OCI-LY7 (cell line): ENCODE results near the gene USH1G. TPM values are rescaled to one million over a fixed set of nuclear protein-coding genes. Genes with fewer than 3 reads are reported as not detected.

Experiments used
- BruUV-seq: library from RNA; stranded (reverse); fragments of 400-500 nt; replicated peaks from 2 replicates; lab custom pipeline; 2021; lab: Mats Ljungman, UMichigan
- CTCF ChIA-PET: fragments of 300-600 bp; sonication (Branson Sonifier 250); formaldehyde crosslinking; loops from one replicate; lab custom pipeline; 2022; ENCODE audit warnings: antibody characterized with exemption; ENCODE audit not compliant: unreplicated experiment; lab: Charles Lee
- POLR2A ChIA-PET: fragments of 300-600 bp; sonication (Branson Sonifier 250); formaldehyde crosslinking; loops from one replicate; lab custom pipeline; 2022; ENCODE audit warnings: antibody characterized with exemption; lab: Charles Lee
- DNase-seq: peaks from one replicate; pipeline ENCODE4 v3.0.0-alpha.2; 2015; ENCODE audit warnings: low spot score
- H2AFZ ChIP-seq: fragments of 200-600 bp; sonication (generic), shearing (Covaris generic); 2 replicates; pipeline ENCODE4 v1.6.1; 2014; ENCODE audit warnings: mild to moderate bottlenecking, antibody characterized with exemption, low read length, moderate library complexity
- H3K27ac ChIP-seq: fragments of 200-600 bp; sonication (generic); 2 replicates; pipeline ENCODE4 v1.5.1; 2014; ENCODE audit warnings: mixed run types, low read depth, mild to moderate bottlenecking, moderate library complexity, low read length, inconsistent platforms; ENCODE audit not compliant: poor library complexity, severe bottlenecking
- H3K36me3 ChIP-seq: fragments of 200-600 bp; sonication (generic); 2 replicates; pipeline ENCODE4 v1.6.1; 2014; ENCODE audit warnings: mild to moderate bottlenecking, antibody characterized with exemption, low read length, moderate library complexity, mixed read lengths; ENCODE audit not compliant: insufficient read depth
- H3K4me1 ChIP-seq: fragments of 200-600 bp; sonication (generic); 2 replicates; pipeline ENCODE4 v1.5.1; 2014; ENCODE audit warnings: mild to moderate bottlenecking, low read length; ENCODE audit not compliant: insufficient read depth, poor library complexity, severe bottlenecking
- H3K4me2 ChIP-seq: fragments of 200-600 bp; sonication (generic); 2 replicates; pipeline ENCODE4 v1.6.1; 2014; ENCODE audit warnings: mild to moderate bottlenecking, low read length
- H3K4me3 ChIP-seq: fragments of 200-600 bp; sonication (generic); 2 replicates; pipeline ENCODE4 v1.5.1; 2014; ENCODE audit warnings: mild to moderate bottlenecking, low read depth, low read length; ENCODE audit not compliant: poor library complexity, severe bottlenecking
- H3K79me2 ChIP-seq: fragments of 200-600 bp; sonication (generic); 2 replicates; pipeline ENCODE4 v1.6.1; 2016; ENCODE audit warnings: low read depth, mild to moderate bottlenecking, low read length, moderate library complexity, mixed read lengths; ENCODE audit not compliant: insufficient read depth
- H3K9me2 ChIP-seq: fragments of 200-600 bp; sonication (generic); 2 replicates; pipeline ENCODE4 v1.6.1; 2016; ENCODE audit warnings: mild to moderate bottlenecking, low read length, mixed read lengths; ENCODE audit not compliant: insufficient read depth
- H3K9me3 ChIP-seq: fragments of 200-600 bp; sonication (generic); 2 replicates; pipeline ENCODE4 v1.6.1; 2014; ENCODE audit warnings: mild to moderate bottlenecking, mixed run types, low read length, mixed read lengths
- H4K20me1 ChIP-seq: fragments of 200-600 bp; sonication (generic); 2 replicates; pipeline ENCODE4 v1.6.1; 2014; ENCODE audit warnings: mild to moderate bottlenecking, antibody characterized with exemption, low read length, moderate library complexity, mixed read lengths; ENCODE audit not compliant: insufficient read depth
- CTCF ChIP-seq: fragments of 200-600 bp; sonication (generic); conservative IDR thresholded peaks from 2 replicates; pipeline ENCODE4 v1.5.1; 2014; ENCODE audit warnings: mild to moderate bottlenecking, antibody characterized with exemption, low read length, moderate library complexity, mixed read lengths
- EZH2phosphoT487 ChIP-seq: fragments of 200-600 bp; sonication (generic); IDR thresholded peaks from 2 replicates; pipeline ENCODE4 v1.6.1; 2018; ENCODE audit warnings: low read depth, borderline replicate concordance, mild to moderate bottlenecking, mixed run types, antibody characterized with exemption, low read length, moderate library complexity, mixed read lengths
- intact Hi-C: fragments of 100-400 bp; cut with micrococcal nuclease; formaldehyde crosslinking; loops from one replicate; pipeline ENCODE4 v1.10.0; 2022; ENCODE audit not compliant: unreplicated experiment
- total RNA-seq, 2 experiments: library from RNA; depleted of rRNA in 1 of 2; stranded (reverse); fragments of >200 nt in 1 of 2; shearing (Covaris generic) in 1 of 2; gene quantifications; 2 replicates each; pipeline ENCODE4 v1.2.3, GENCODE V29; 2014 to 2022

Gene USH1G
- total RNA-seq, 2 experiments from 2014 or later: not detected

- no peak for TF ChIP-seq CTCF
- no peak for TF ChIP-seq EZH2phosphoT487
- Histone ChIP-seq H3K79me2 (no peaks in the 10 kb centered on the region), H3K4me3 (no peak overlapping the region), H3K4me1 (no peaks in the 10 kb centered on the region), H3K27ac (no peak overlapping the region), H3K9me3 (no peaks in the 10 kb centered on the region), H3K4me2 (no peak overlapping the region), H2AFZ (no peak overlapping the region), H3K36me3 (no peaks in the 10 kb centered on the region), H4K20me1 (no peaks in the 10 kb centered on the region), H3K9me2 (no peaks in the 10 kb centered on the region)
- POLR2A ChIA-PET: no interaction called here
- intact Hi-C loops: no loop called here
- peak; percentile 47 for DNase-seq
- CTCF ChIA-PET: no interaction called here
- BruUV-seq: no TSS peak
Observed at GRCh38 chr17:74954665-74955421, 31.8 kb upstream of the USH1G start.

GRCh38 chr17:74954115-74954514 lies 31.1 kb upstream of the USH1G start:
- no peak overlapping the region for H3K4me3 ChIP-seq
- H3K79me2 ChIP-seq: no peaks in the 10 kb centered on the region
- no peak overlapping the region for H2AFZ ChIP-seq
- intact Hi-C loops: no loop called here
- H3K4me1 ChIP-seq: no peaks in the 10 kb centered on the region
- no TSS peak for BruUV-seq
- H3K27ac ChIP-seq: no peak overlapping the region
- POLR2A ChIA-PET: no interaction called here
- no peaks in the 10 kb centered on the region for H4K20me1 ChIP-seq
- H3K4me2 ChIP-seq: no peak overlapping the region
- DNase-seq: no peak
- TF ChIP-seq CTCF: no peak
- TF ChIP-seq EZH2phosphoT487: no peak
- H3K9me3 ChIP-seq: no peaks in the 10 kb centered on the region
- no peaks in the 10 kb centered on the region for H3K36me3 ChIP-seq
- no peaks in the 10 kb centered on the region for H3K9me2 ChIP-seq
- CTCF ChIA-PET: no interaction called here

GRCh38 chr17:74953134-74953687 lies 30.2 kb upstream of the USH1G start:
- ChIA-PET POLR2A (interaction anchor here (0.5 kb wide), 1 partner anchor 71 kb away, joined by 3 read pairs; no protein-coding TSS in a partner anchor), CTCF (no interaction called here)
- Histone ChIP-seq H2AFZ (no peak overlapping the region), H4K20me1 (no peaks in the 10 kb centered on the region), H3K4me3 (no peak overlapping the region), H3K79me2 (no peaks in the 10 kb centered on the region), H3K4me1 (no peaks in the 10 kb centered on the region), H3K9me3 (no peaks in the 10 kb centered on the region), H3K4me2 (no peak overlapping the region), H3K27ac (no peak overlapping the region), H3K9me2 (no peaks in the 10 kb centered on the region), H3K36me3 (no peaks in the 10 kb centered on the region)
- BruUV-seq: no TSS peak
- DNase-seq: no peak
- intact Hi-C loops: no loop called here
- TF ChIP-seq CTCF: no peak
- TF ChIP-seq EZH2phosphoT487: no peak
